Measurements from ENCODE around the gene ITPK1.

The ITPK1 gene

GRCh38 chr14:93103392-93104080 is 12.2 kb downstream of the ITPK1 start:
- no peak for DNase-seq (ENCODE audit: low read depth in 2 of 2)
- TF ChIP-seq CTCF (IDR thresholded peaks at IDR 0.05; ENCODE audit: low read depth, low read length) = no peak
- H3K4me3 ChIP-seq (replicated peaks in 1 of 2; ENCODE audit: low read depth in 2 of 2, low read length in 2 of 2) = no peak overlapping the region

GRCh38 chr14:93102141-93102540 is 13.6 kb downstream of the ITPK1 start:
- DNase-seq (ENCODE audit: low read depth in 2 of 2) = no peak
- H3K4me3 ChIP-seq (replicated peaks in 1 of 2; ENCODE audit: low read depth in 2 of 2, low read length in 2 of 2) = no peak overlapping the region
- TF ChIP-seq CTCF (IDR thresholded peaks at IDR 0.05; ENCODE audit: low read depth, low read length) = no peak

GRCh38 chr14:93101181-93101580 is 14.5 kb downstream of the ITPK1 start:
- no peak for TF ChIP-seq CTCF (IDR thresholded peaks at IDR 0.05; ENCODE audit: low read depth, low read length)
- no peak overlapping the region for H3K4me3 ChIP-seq (replicated peaks in 1 of 2; ENCODE audit: low read depth in 2 of 2, low read length in 2 of 2)
- DNase-seq (ENCODE audit: low read depth in 2 of 2) = no peak

GRCh38 chr14:93100570-93100969 is 15.2 kb downstream of the ITPK1 start:
- H3K4me3 ChIP-seq (replicated peaks in 1 of 2; ENCODE audit: low read depth in 2 of 2, low read length in 2 of 2) = no peak overlapping the region
- no peak for DNase-seq (ENCODE audit: low read depth in 2 of 2)
- TF ChIP-seq CTCF (IDR thresholded peaks at IDR 0.05; ENCODE audit: low read depth, low read length) = no peak

GRCh38 chr14:93100100-93100499 is 15.6 kb downstream of the ITPK1 start:
- H3K4me3 ChIP-seq (replicated peaks in 1 of 2; ENCODE audit: low read depth in 2 of 2, low read length in 2 of 2) = no peak overlapping the region
- DNase-seq (ENCODE audit: low read depth in 2 of 2) = no peak
- no peak for TF ChIP-seq CTCF (IDR thresholded peaks at IDR 0.05; ENCODE audit: low read depth, low read length)

- DNase-seq (ENCODE audit: low read depth in 2 of 2) = no peak
- H3K4me3 ChIP-seq (replicated peaks in 1 of 2; ENCODE audit: low read depth in 2 of 2, low read length in 2 of 2) = no peak overlapping the region
- no peak for TF ChIP-seq CTCF (IDR thresholded peaks at IDR 0.05; ENCODE audit: low read depth, low read length)
These were observed 16.1 kb downstream of the ITPK1 start for GRCh38 chr14:93099643-93100042.

- TF ChIP-seq CTCF (IDR thresholded peaks at IDR 0.05; ENCODE audit: low read depth, low read length) = no peak
- H3K4me3 ChIP-seq (replicated peaks in 1 of 2; ENCODE audit: low read depth in 2 of 2, low read length in 2 of 2) = no peak overlapping the region
- DNase-seq (ENCODE audit: low read depth in 2 of 2) = no peak
These were observed 16.5 kb downstream of the ITPK1 start for GRCh38 chr14:93099196-93099595.

Data from cardiac fibroblast (primary cell).